ENCODE results near the gene ASXL1. TPM values are rescaled to one million over a fixed set of nuclear protein-coding genes. Genes with fewer than 3 reads are reported as not detected.

Gene ASXL1
- total and polyA plus RNA-seq, 10 of the 15 experiments (the other 5 are each of a cell fraction or from before 2014, with no cell fraction given), result 11.0 to 87.6 (median 56.8) TPM

DNA sequence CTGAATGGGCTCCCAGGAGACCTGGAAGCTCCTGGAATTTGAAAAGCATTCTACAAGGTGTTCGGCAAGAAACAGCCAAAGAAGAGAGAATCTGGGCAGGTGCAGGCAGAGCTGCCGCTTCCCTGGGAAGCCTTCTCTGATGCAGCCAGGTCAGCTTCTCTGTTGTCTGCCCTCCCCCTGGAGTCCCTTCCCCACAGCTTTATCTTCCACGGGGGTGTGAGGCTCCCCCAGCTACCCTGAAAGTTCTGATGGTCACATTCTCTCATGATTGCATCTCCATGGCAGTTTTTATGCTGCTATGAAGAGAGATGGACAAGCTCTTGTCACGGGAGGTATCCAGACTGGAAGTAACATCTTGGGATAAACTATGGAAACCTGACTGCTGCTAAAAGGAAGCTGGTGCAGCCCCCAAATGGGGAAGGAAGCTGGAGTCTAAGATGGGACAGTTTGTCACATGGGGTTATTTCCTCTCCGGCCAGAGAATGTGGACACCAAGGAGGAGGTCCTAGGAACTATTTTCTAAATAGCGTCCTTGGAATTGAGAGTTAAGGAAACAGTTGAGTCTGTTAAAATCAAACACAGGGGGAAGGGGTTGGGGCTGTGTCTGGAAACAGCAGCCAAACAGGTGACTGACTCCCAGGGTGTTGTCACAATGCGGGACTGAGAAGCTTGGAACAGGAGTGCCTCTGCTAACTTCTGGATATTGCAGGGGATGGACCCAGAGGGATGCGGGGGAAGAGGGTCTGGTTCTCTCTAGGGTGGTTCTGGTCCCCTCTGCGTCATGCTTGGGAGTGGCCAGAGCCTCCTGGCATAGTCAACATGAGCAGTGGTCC lies 91.1 kb downstream of the ASXL1 start:
- FAIRE-seq (no peak), ATAC-seq (no peak), DNase-seq (ENCODE audit: low read depth, low spot score) (no peak)
- Histone ChIP-seq H2AFZ (ENCODE audit: control insufficient read depth, low read depth, low read length) (no peak overlapping the region), H3K27ac (ENCODE audit: control insufficient read depth, insufficient read depth) (no peak overlapping the region), H4K20me1 (ENCODE audit: control insufficient read depth, insufficient read depth) (no peaks in the 10 kb centered on the region), H3K79me2 (ENCODE audit: control insufficient read depth, insufficient read depth, low read length) (no peaks in the 10 kb centered on the region), H3K36me3 (ENCODE audit: control insufficient read depth in 2 of 2, insufficient read depth in 2 of 2, low read length in 1 of 2) (peaks cover 0 to 1% of the 10 kb centered on the region in 2 experiments; a peak in 2 of 4 replicates), H3K27me3 (replicated peaks in 1 of 2; ENCODE audit: control insufficient read depth in 2 of 2, insufficient read depth in 2 of 2, low read length in 1 of 2) (no peaks in the 10 kb centered on the region), H3K4me1 (ENCODE audit: control insufficient read depth, insufficient read depth, low read length) (no peaks in the 10 kb centered on the region), H3K9ac (ENCODE audit: control insufficient read depth, insufficient read depth, low read length) (no peak overlapping the region), H3K4me3 (no peak overlapping the region), H3K4me2 (ENCODE audit: control insufficient read depth, insufficient read depth) (no peak overlapping the region), H3K9me3 (replicated peaks; ENCODE audit: control insufficient read depth, insufficient read depth, low read length) (no peaks in the 10 kb centered on the region)
- in situ Hi-C loops (cut with MboI), result no loop called here
- ChIA-PET CTCF (interaction anchor here (0.7 to 1.4 kb wide), 2 partner anchors 9 to 40 kb away, joined by 3 read pairs; no protein-coding TSS in a partner anchor), SMC1A (ENCODE audit: uncharacterized antibody, unreplicated experiment) (no interaction called here), POLR2A (no interaction called here), RAD21 (ENCODE audit: unreplicated experiment) (interaction anchor here (0.6 kb wide), 2 partner anchors 36 to 109 kb away, joined by 3 read pairs; no protein-coding TSS in a partner anchor)
- no TSS peak for BruUV-seq (replicated peaks)
- no peak for TF ChIP-seq LARP7 (IDR thresholded peaks at IDR 0.05)
- TF ChIP-seq, protein P1, sequence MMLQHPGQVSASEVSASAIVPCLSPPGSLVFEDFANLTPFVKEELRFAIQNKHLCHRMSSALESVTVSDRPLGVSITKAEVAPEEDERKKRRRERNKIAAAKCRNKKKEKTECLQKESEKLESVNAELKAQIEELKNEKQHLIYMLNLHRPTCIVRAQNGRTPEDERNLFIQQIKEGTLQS (IDR thresholded peaks at IDR 0.05; ENCODE audit: borderline replicate concordance, extremely low read depth, low read depth, low read length), result no peak
- intact Hi-C loops (cut with micrococcal nuclease; ENCODE audit: unreplicated experiment), result no loop called here
- 79% methylated on average over 9 of the region's 9 CpGs for WGBS (ENCODE audit: insufficient coverage, insufficient replicate concordance, low lambda C conversion rate, missing lambda C conversion rate)

- ChIA-PET RAD21 (ENCODE audit: unreplicated experiment) (interaction anchor here (0.6 kb wide), 1 partner anchor 35 kb away, joined by 3 read pairs; no protein-coding TSS in a partner anchor), SMC1A (ENCODE audit: uncharacterized antibody, unreplicated experiment) (no interaction called here), POLR2A (no interaction called here), CTCF (interaction anchor here (0.7 to 1.4 kb wide), 3 partner anchors 8 to 41 kb away, joined by 3 to 4 read pairs (median 3); no protein-coding TSS in a partner anchor)
- Histone ChIP-seq H3K36me3 (ENCODE audit: control insufficient read depth in 2 of 2, insufficient read depth in 2 of 2, low read length in 1 of 2) (no peaks in the 10 kb centered on the region; a peak in 1 of 4 replicates), H3K9me3 (replicated peaks; ENCODE audit: control insufficient read depth, insufficient read depth, low read length) (no peaks in the 10 kb centered on the region), H3K79me2 (ENCODE audit: control insufficient read depth, insufficient read depth, low read length) (no peaks in the 10 kb centered on the region), H2AFZ (ENCODE audit: control insufficient read depth, low read depth, low read length) (no peak overlapping the region), H3K27ac (ENCODE audit: control insufficient read depth, insufficient read depth) (no peak overlapping the region), H4K20me1 (ENCODE audit: control insufficient read depth, insufficient read depth) (no peaks in the 10 kb centered on the region), H3K4me3 (no peak overlapping the region), H3K4me2 (ENCODE audit: control insufficient read depth, insufficient read depth) (no peak overlapping the region), H3K27me3 (replicated peaks in 1 of 2; ENCODE audit: control insufficient read depth in 2 of 2, insufficient read depth in 2 of 2, low read length in 1 of 2) (no peaks in the 10 kb centered on the region), H3K4me1 (ENCODE audit: control insufficient read depth, insufficient read depth, low read length) (no peaks in the 10 kb centered on the region), H3K9ac (ENCODE audit: control insufficient read depth, insufficient read depth, low read length) (no peak overlapping the region)
- WGBS (ENCODE audit: insufficient coverage, insufficient replicate concordance, low lambda C conversion rate, missing lambda C conversion rate), result 26% methylated on average over 8 of the region's 8 CpGs
- ATAC-seq, result no peak
- in situ Hi-C loops (cut with MboI) (no loop called here), intact Hi-C loops (cut with micrococcal nuclease; ENCODE audit: unreplicated experiment) (no loop called here)
- BruUV-seq (replicated peaks), result no TSS peak
- FAIRE-seq, result no peak
- DNase-seq (ENCODE audit: low read depth, low spot score), result no peak
- TF ChIP-seq BMI1 (IDR thresholded peaks at IDR 0.05; ENCODE audit: borderline replicate concordance) (no peak), POU2F2 (IDR thresholded peaks at IDR 0.05; ENCODE audit: borderline replicate concordance, low read depth, low read length) (no peak), ASH2L (IDR thresholded peaks at IDR 0.05; ENCODE audit: borderline replicate concordance, low read depth) (no peak), NRF1 (conservative IDR thresholded peaks at IDR 0.05; ENCODE audit: low read depth, low read length) (no peak), JUND (IDR thresholded peaks at IDR 0.05; ENCODE audit: low read depth, low read length) (no peak), BRCA1 (IDR thresholded peaks at IDR 0.05; ENCODE audit: low read depth, low read length) (no peak), CEBPB (IDR thresholded peaks at IDR 0.05; ENCODE audit: borderline replicate concordance in 1 of 2, low read depth in 2 of 2, low read length in 2 of 2) (no peak), EED (IDR thresholded peaks at IDR 0.05; ENCODE audit: low read depth) (no peak), IRF4 (IDR thresholded peaks at IDR 0.05; ENCODE audit: low read depth, low read length) (no peak), CHD2 (IDR thresholded peaks at IDR 0.05; ENCODE audit: borderline replicate concordance, low read depth, low read length) (no peak)
- TF ChIP-seq, protein P2, sequence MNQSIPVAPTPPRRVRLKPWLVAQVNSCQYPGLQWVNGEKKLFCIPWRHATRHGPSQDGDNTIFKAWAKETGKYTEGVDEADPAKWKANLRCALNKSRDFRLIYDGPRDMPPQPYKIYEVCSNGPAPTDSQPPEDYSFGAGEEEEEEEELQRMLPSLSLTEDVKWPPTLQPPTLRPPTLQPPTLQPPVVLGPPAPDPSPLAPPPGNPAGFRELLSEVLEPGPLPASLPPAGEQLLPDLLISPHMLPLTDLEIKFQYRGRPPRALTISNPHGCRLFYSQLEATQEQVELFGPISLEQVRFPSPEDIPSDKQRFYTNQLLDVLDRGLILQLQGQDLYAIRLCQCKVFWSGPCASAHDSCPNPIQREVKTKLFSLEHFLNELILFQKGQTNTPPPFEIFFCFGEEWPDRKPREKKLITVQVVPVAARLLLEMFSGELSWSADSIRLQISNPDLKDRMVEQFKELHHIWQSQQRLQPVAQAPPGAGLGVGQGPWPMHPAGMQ (IDR thresholded peaks at IDR 0.05; ENCODE audit: borderline replicate concordance), result no peak
Observed at GRCh38 chr20:32449890-32450401, 91.8 kb downstream of the ASXL1 start.
